ENCODE measurements around the gene PPM1A. TPM values are rescaled to one million over a fixed set of nuclear protein-coding genes. Genes with fewer than 3 reads are reported as not detected.

The PPM1A gene
- total and polyA plus RNA-seq, 9 of the 15 experiments (the other 6 are each of a cell fraction or from before 2014, with no cell fraction given) = 5.5 to 23.9 (median 15.2) TPM

- Histone ChIP-seq H3K4me1 (replicated peaks in 1 of 2; ENCODE audit: control insufficient read depth in 2 of 2, insufficient read depth in 2 of 2, low read length in 2 of 2) (0 out of 5 replicates have a peak, but pooled peaks cover 0 to 6% of the 10 kb centered on the region in 2 experiments), H3K4me3 (no peak overlapping the region), H3K27ac (ENCODE audit: extremely low read depth, low read depth, low read length) (no peak overlapping the region), H3K9me1 (ENCODE audit: control insufficient read depth, insufficient read depth, low read length) (no peaks in the 10 kb centered on the region), H3K9me3 (replicated peaks; ENCODE audit: control insufficient read depth, insufficient read depth, low read depth, low read length) (no peaks in the 10 kb centered on the region), H3K36me3 (ENCODE audit: control insufficient read depth, insufficient read depth, low read length) (no peaks in the 10 kb centered on the region), H3K4me2 (ENCODE audit: insufficient read depth, low read length) (no peak overlapping the region), H2AFZ (ENCODE audit: low read depth, low read length) (peak overlapping the region; percentile 50; the same call in 1 of the 2 replicates), H3K27me3 (ENCODE audit: control insufficient read depth in 2 of 2, insufficient read depth in 2 of 2, low read length in 2 of 2) (no peaks in the 10 kb centered on the region), H4K20me1 (replicated peaks; ENCODE audit: control insufficient read depth, insufficient read depth, low read length) (no peaks in the 10 kb centered on the region), H3K79me2 (ENCODE audit: control insufficient read depth, insufficient read depth, low read length) (no peaks in the 10 kb centered on the region), H3K9ac (ENCODE audit: insufficient read depth in 1 of 2, low read depth in 2 of 2, low read length in 2 of 2) (no peak overlapping the region)
- in situ Hi-C loops (cut with MboI) = no loop called here
- intact Hi-C loops (cut with micrococcal nuclease) = no loop called here
- POLR2A ChIA-PET = interaction anchor here (0.5 kb wide), 1 partner anchor 16 kb away, joined by 3 read pairs; no protein-coding TSS in a partner anchor
- DNase-seq (ENCODE audit: extremely low read depth in 1 of 4, low spot score in 3 of 4) (no peak), ATAC-seq (no peak), FAIRE-seq (no peak)
- CTCF ChIA-PET (ENCODE audit: low intra/inter-chr PET ratio) = no interaction called here
- BruUV-seq (replicated peaks) = no TSS peak
- TF ChIP-seq ZNF609 (CRISPR knock-in tag; IDR thresholded peaks at IDR 0.05; ENCODE audit: borderline replicate concordance) (no peak), ZKSCAN1 (IDR thresholded peaks at IDR 0.05; ENCODE audit: low read depth, low read length) (no peak), RBBP5 (IDR thresholded peaks at IDR 0.05; ENCODE audit: borderline replicate concordance, insufficient read depth, low read length, poor library complexity, severe bottlenecking) (no peak), LCOR (CRISPR knock-in tag; IDR thresholded peaks at IDR 0.05) (no peak), ATF2 (CRISPR knock-in tag; IDR thresholded peaks at IDR 0.05) (no peak), RAD51 (IDR thresholded peaks at IDR 0.05; ENCODE audit: borderline replicate concordance, low read depth) (no peak), ELF2 (CRISPR knock-in tag; IDR thresholded peaks at IDR 0.05) (no peak), PML (IDR thresholded peaks at IDR 0.05; ENCODE audit: low read length) (no peak), CBX1 (IDR thresholded peaks at IDR 0.05; ENCODE audit: low read depth) (no peak), STAT5B (CRISPR knock-in tag; IDR thresholded peaks at IDR 0.05) (no peak), SRSF1 (IDR thresholded peaks at IDR 0.05; ENCODE audit: low read depth, low read length) (no peak), SRSF9 (IDR thresholded peaks at IDR 0.05; ENCODE audit: borderline replicate concordance, low read depth, low read length) (no peak), SRF (CRISPR knock-in tag; IDR thresholded peaks at IDR 0.05) (no peak), ZBTB17 (CRISPR knock-in tag; IDR thresholded peaks at IDR 0.05) (no peak), ZNF436 (CRISPR knock-in tag; IDR thresholded peaks at IDR 0.05) (no peak)
- TF ChIP-seq, protein P1, sequence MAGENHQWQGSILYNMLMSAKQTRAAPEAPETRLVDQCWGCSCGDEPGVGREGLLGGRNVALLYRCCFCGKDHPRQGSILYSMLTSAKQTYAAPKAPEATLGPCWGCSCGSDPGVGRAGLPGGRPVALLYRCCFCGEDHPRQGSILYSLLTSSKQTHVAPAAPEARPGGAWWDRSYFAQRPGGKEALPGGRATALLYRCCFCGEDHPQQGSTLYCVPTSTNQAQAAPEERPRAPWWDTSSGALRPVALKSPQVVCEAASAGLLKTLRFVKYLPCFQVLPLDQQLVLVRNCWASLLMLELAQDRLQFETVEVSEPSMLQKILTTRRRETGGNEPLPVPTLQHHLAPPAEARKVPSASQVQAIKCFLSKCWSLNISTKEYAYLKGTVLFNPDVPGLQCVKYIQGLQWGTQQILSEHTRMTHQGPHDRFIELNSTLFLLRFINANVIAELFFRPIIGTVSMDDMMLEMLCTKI (IDR thresholded peaks at IDR 0.05; ENCODE audit: partially characterized antibody) = no peak
These were observed 27.6 kb upstream of the PPM1A start for GRCh38 chr14:60221457-60221856.

Measured in K562 (cell line).